ENCODE results near the gene ADAMTS1.

DNA sequence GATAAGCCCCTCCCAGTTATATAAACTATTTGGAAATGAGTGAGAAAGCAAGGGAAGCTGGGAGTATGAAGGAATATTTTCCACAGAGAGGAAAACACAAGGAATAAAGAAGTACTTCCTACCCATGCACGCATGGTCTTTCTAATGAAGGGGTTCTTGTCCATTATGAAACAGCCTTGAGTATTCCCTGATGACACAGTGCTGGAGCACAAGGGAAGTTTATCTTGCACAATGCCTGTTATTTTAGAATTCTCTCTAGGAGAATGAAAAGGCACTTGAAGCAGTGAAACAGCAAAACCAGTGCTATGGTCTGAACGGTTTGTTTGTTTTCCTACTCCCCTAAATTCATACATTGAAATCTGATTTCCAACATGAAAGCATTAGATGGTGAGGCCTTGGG, 38.6 kb upstream of the ADAMTS1 start:
- no peak for TF ChIP-seq POLR2A (IDR thresholded peaks at IDR 0.05)
- TF ChIP-seq POLR2AphosphoS5 (IDR thresholded peaks at IDR 0.05), result no peak
- TF ChIP-seq, protein P1, sequence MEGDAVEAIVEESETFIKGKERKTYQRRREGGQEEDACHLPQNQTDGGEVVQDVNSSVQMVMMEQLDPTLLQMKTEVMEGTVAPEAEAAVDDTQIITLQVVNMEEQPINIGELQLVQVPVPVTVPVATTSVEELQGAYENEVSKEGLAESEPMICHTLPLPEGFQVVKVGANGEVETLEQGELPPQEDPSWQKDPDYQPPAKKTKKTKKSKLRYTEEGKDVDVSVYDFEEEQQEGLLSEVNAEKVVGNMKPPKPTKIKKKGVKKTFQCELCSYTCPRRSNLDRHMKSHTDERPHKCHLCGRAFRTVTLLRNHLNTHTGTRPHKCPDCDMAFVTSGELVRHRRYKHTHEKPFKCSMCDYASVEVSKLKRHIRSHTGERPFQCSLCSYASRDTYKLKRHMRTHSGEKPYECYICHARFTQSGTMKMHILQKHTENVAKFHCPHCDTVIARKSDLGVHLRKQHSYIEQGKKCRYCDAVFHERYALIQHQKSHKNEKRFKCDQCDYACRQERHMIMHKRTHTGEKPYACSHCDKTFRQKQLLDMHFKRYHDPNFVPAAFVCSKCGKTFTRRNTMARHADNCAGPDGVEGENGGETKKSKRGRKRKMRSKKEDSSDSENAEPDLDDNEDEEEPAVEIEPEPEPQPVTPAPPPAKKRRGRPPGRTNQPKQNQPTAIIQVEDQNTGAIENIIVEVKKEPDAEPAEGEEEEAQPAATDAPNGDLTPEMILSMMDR (IDR thresholded peaks at IDR 0.05), result no peak
- no peak for TF ChIP-seq EP300 (IDR thresholded peaks at IDR 0.05; ENCODE audit: low read depth)
